ENCODE data around the gene CLIC3. TPM values are rescaled to one million over a fixed set of nuclear protein-coding genes. Genes with fewer than 3 reads are reported as not detected.
A peak's percentile ranks its signal among the peaks of the same experiment; 100 is the strongest.

The CLIC3 gene
- total RNA-seq, 1 experiment from 2014 or later, result 24.1 TPM

GRCh38 chr9:137041124-137041523 lies 44.8 kb upstream of the CLIC3 start:
- Histone ChIP-seq H3K9me3 (ENCODE audit: insufficient read depth, low read depth) (no peaks in the 10 kb centered on the region), H3K36me3 (ENCODE audit: low read depth) (no peaks in the 10 kb centered on the region), H3K4me3 (no peak overlapping the region), H4K20me1 (ENCODE audit: insufficient read depth) (peaks cover 28% of the 10 kb centered on the region), H3K9me2 (ENCODE audit: insufficient read depth) (no peaks in the 10 kb centered on the region), H3K4me2 (no peak overlapping the region), H3K79me2 (ENCODE audit: low read depth) (peaks cover 21% of the 10 kb centered on the region), H3F3A (ENCODE audit: insufficient read depth, low read depth) (peaks cover 12% of the 10 kb centered on the region; the same call in 1 of the 2 replicates), H2AFZ (no peak overlapping the region), H3K27ac (no peak overlapping the region), H3K27me3 (ENCODE audit: insufficient read depth, low read depth) (no peaks in the 10 kb centered on the region), H3K4me1 (replicated peaks; ENCODE audit: insufficient read depth) (peaks cover 15% of the 10 kb centered on the region)
- BruUV-seq (replicated peaks), result no TSS peak
- CTCF ChIA-PET, result no interaction called here
- no peak for TF ChIP-seq EZH2 (IDR thresholded peaks at IDR 0.05; ENCODE audit: low read depth)
- TF ChIP-seq, protein P1, sequence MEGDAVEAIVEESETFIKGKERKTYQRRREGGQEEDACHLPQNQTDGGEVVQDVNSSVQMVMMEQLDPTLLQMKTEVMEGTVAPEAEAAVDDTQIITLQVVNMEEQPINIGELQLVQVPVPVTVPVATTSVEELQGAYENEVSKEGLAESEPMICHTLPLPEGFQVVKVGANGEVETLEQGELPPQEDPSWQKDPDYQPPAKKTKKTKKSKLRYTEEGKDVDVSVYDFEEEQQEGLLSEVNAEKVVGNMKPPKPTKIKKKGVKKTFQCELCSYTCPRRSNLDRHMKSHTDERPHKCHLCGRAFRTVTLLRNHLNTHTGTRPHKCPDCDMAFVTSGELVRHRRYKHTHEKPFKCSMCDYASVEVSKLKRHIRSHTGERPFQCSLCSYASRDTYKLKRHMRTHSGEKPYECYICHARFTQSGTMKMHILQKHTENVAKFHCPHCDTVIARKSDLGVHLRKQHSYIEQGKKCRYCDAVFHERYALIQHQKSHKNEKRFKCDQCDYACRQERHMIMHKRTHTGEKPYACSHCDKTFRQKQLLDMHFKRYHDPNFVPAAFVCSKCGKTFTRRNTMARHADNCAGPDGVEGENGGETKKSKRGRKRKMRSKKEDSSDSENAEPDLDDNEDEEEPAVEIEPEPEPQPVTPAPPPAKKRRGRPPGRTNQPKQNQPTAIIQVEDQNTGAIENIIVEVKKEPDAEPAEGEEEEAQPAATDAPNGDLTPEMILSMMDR (conservative IDR thresholded peaks at IDR 0.05), result no peak
- no peak for DNase-seq
- POLR2A ChIA-PET (ENCODE audit: unreplicated experiment), result no interaction called here
- intact Hi-C loops (cut with micrococcal nuclease; ENCODE audit: unreplicated experiment), result no loop called here

DNA sequence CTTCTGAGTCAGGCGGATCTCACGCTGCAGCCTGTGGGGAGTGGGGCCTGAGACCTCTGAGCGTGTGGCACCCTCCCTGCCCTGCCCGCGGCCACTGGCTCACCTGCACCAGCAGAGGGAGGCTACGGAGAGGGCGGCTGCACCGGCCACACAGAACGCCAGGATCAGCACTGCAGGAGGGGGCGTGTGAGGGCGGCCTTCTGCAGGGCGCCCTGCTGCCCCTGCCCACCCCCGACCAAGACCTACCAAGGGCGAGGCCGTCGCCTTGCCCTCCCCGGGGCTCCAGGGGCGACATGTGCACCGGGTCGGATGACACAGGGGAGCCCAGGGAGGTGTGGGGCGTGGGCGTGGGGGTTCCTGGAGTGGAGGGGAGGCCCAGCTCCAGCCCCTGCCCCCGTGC lies 44.2 kb upstream of the CLIC3 start:
- no peak overlapping the region for H2AFZ ChIP-seq
- ChIA-PET POLR2A (ENCODE audit: unreplicated experiment) (no interaction called here), CTCF (no interaction called here)
- peaks cover 17% of the 10 kb centered on the region; the same call in 1 of the 2 replicates for H3F3A ChIP-seq (ENCODE audit: insufficient read depth, low read depth)
- no peaks in the 10 kb centered on the region for H3K27me3 ChIP-seq (ENCODE audit: insufficient read depth, low read depth)
- peaks cover 30% of the 10 kb centered on the region for H4K20me1 ChIP-seq (ENCODE audit: insufficient read depth)
- H3K9me3 ChIP-seq (ENCODE audit: insufficient read depth, low read depth), result no peaks in the 10 kb centered on the region
- H3K4me3 ChIP-seq, result no peak overlapping the region
- no peak for DNase-seq
- BruUV-seq (replicated peaks), result no TSS peak
- H3K79me2 ChIP-seq (ENCODE audit: low read depth), result peaks cover 21% of the 10 kb centered on the region
- TF ChIP-seq, protein P1 (conservative IDR thresholded peaks at IDR 0.05), result no peak
- no peak for TF ChIP-seq EZH2 (IDR thresholded peaks at IDR 0.05; ENCODE audit: low read depth)
- peaks cover 15% of the 10 kb centered on the region for H3K4me1 ChIP-seq (replicated peaks; ENCODE audit: insufficient read depth)
- no peak overlapping the region for H3K27ac ChIP-seq
- intact Hi-C loops (cut with micrococcal nuclease; ENCODE audit: unreplicated experiment), result no loop called here
- no peaks in the 10 kb centered on the region for H3K36me3 ChIP-seq (ENCODE audit: low read depth)
- H3K9me2 ChIP-seq (ENCODE audit: insufficient read depth), result no peaks in the 10 kb centered on the region
- no peak overlapping the region for H3K4me2 ChIP-seq

GRCh38 chr9:137039611-137040366 lies 43.4 kb upstream of the CLIC3 start:
- Histone ChIP-seq H3K27me3 (ENCODE audit: insufficient read depth, low read depth) (no peaks in the 10 kb centered on the region), H3K4me1 (replicated peaks; ENCODE audit: insufficient read depth) (peaks cover 15% of the 10 kb centered on the region), H3K27ac (no peak overlapping the region), H3K79me2 (ENCODE audit: low read depth) (peaks cover 15% of the 10 kb centered on the region), H4K20me1 (ENCODE audit: insufficient read depth) (peaks cover 26% of the 10 kb centered on the region), H3K9me2 (ENCODE audit: insufficient read depth) (no peaks in the 10 kb centered on the region), H2AFZ (no peak overlapping the region), H3K36me3 (ENCODE audit: low read depth) (no peaks in the 10 kb centered on the region), H3K9me3 (ENCODE audit: insufficient read depth, low read depth) (no peaks in the 10 kb centered on the region), H3F3A (ENCODE audit: insufficient read depth, low read depth) (peaks cover 20% of the 10 kb centered on the region; the same call in 1 of the 2 replicates), H3K4me3 (no peak overlapping the region), H3K4me2 (no peak overlapping the region)
- POLR2A ChIA-PET (ENCODE audit: unreplicated experiment), result no interaction called here
- TF ChIP-seq, protein P1 (conservative IDR thresholded peaks at IDR 0.05), result no peak
- no peak for TF ChIP-seq EZH2 (IDR thresholded peaks at IDR 0.05; ENCODE audit: low read depth)
- CTCF ChIA-PET, result interaction anchor here (0.9 kb wide), 1 partner anchor 92 kb away, joined by 4 read pairs; no protein-coding TSS in a partner anchor
- intact Hi-C loops (cut with micrococcal nuclease; ENCODE audit: unreplicated experiment), result no loop called here
- TSS peak; percentile 40 for BruUV-seq (replicated peaks)
- DNase-seq, result no peak
